Fibroblast of lung (primary cell): ENCODE data around the gene RADIL. TPM values are rescaled to one million over a fixed set of nuclear protein-coding genes. Genes with fewer than 3 reads are reported as not detected.

Experiments used
- DNase-seq, 2 donors: peaks; one replicate each; pipeline versions ENCODE4 v3.0.0 to v3.0.0-alpha.2; 2010; ENCODE audit warnings: low read depth in 2 of 2
- H2AFZ ChIP-seq: 2 replicates; pipeline ENCODE4 v1.5.1; 2012; ENCODE audit warnings: low read length, control low read depth, inconsistent platforms
- H3K27ac ChIP-seq: 2 replicates; pipeline ENCODE4 v1.5.1; 2011; ENCODE audit warnings: low read length, control low read depth; ENCODE audit not compliant: insufficient read depth
- H3K27me3 ChIP-seq: 2 replicates; pipeline ENCODE4 v1.5.1; 2011; ENCODE audit warnings: mild to moderate bottlenecking, low read length; ENCODE audit not compliant: control insufficient read depth, insufficient read depth
- H3K36me3 ChIP-seq: 2 replicates; pipeline ENCODE4 v1.5.1; 2011; ENCODE audit warnings: low read length; ENCODE audit not compliant: control insufficient read depth, insufficient read depth
- H3K4me1 ChIP-seq: 2 replicates; pipeline ENCODE4 v1.5.1; 2011; ENCODE audit warnings: low read length; ENCODE audit not compliant: control insufficient read depth, insufficient read depth; ENCODE audit errors: extremely low read depth
- H3K4me2 ChIP-seq: 2 replicates; pipeline ENCODE4 v1.5.1; 2011; ENCODE audit warnings: low read length, control low read depth; ENCODE audit not compliant: insufficient read depth; ENCODE audit errors: extremely low read depth
- H3K4me3 ChIP-seq, 4 experiments: fragments of 200-600 bp in 1 of 4; sonication (generic) in 1 of 4; replicated peaks in 1 of 4; 2 replicates each; pipeline ENCODE4 v1.5.1; 2011 to 2016; ENCODE audit warnings: low read length in 4 of 4, low read depth in 3 of 4, mild to moderate bottlenecking in 3 of 4, control low read depth in 2 of 4, inconsistent platforms in 1 of 4, mixed read lengths in 1 of 4; ENCODE audit not compliant: insufficient read depth in 1 of 4; ENCODE audit errors: control extremely low read depth in 1 of 4
- H3K79me2 ChIP-seq: 2 replicates; pipeline ENCODE4 v1.5.1; 2012; ENCODE audit warnings: mild to moderate bottlenecking, low read length, inconsistent platforms; ENCODE audit not compliant: control insufficient read depth, insufficient read depth
- H3K9ac ChIP-seq: 2 replicates; pipeline ENCODE4 v1.5.1; 2011; ENCODE audit warnings: mild to moderate bottlenecking, low read length, control low read depth; ENCODE audit not compliant: insufficient read depth
- H3K9me3 ChIP-seq: 2 replicates; pipeline ENCODE4 v1.5.1; 2012; ENCODE audit warnings: low read depth, low read length; ENCODE audit not compliant: control insufficient read depth, insufficient read depth
- H4K20me1 ChIP-seq: 2 replicates; pipeline ENCODE4 v1.5.1; 2011; ENCODE audit warnings: low read length; ENCODE audit not compliant: control insufficient read depth, insufficient read depth; ENCODE audit errors: extremely low read depth
- EZH2 ChIP-seq: IDR thresholded peaks from 2 replicates; pipeline ENCODE4 v1.5.1; 2012; ENCODE audit warnings: low read length, control low read depth, mild to moderate bottlenecking; ENCODE audit errors: missing control alignments
- polyA plus RNA-seq, 2 donors: library from polyadenylated mRNA; depleted of rRNA in 1 of 2; stranded (reverse) in 1 of 2; unstranded in 1 of 2; fragments of >200 nt; gene quantifications; 2 replicates each; pipeline ENCODE4 v1.2.1, GENCODE V29; 2011 to 2012; ENCODE audit warnings: missing spikeins in 1 of 2
- total RNA-seq: library from RNA; depleted of rRNA; stranded (reverse); fragments of >200 nt; gene quantifications from 2 replicates; pipeline ENCODE4 v1.2.1, GENCODE V29; 2014
- TF ChIP-seq, protein P1 (sequence below), 2 donors: IDR thresholded peaks in 1 of 2; conservative IDR thresholded peaks in 1 of 2; 1 replicate in 1 of 2; 2 replicates in 1 of 2; pipeline ENCODE4 v1.5.1; 2011 to 2012; ENCODE audit warnings: low read length in 2 of 2, control low read depth in 1 of 2, inconsistent platforms in 1 of 2, low read depth in 1 of 2, mild to moderate bottlenecking in 1 of 2

RADIL gene
- total and polyA plus RNA-seq, 2 donors (not counting 1 experiment from before 2014, with no cell fraction given) = 0.33 to 0.85 TPM

GRCh38 chr7:4832711-4833110 is 50.8 kb downstream of the RADIL start:
- Histone ChIP-seq H3K9me3 (no peaks in the 10 kb centered on the region), H2AFZ (no peak overlapping the region), H3K27me3 (no peaks in the 10 kb centered on the region), H3K4me2 (no peak overlapping the region), H3K79me2 (no peaks in the 10 kb centered on the region), H4K20me1 (no peaks in the 10 kb centered on the region), H3K36me3 (no peaks in the 10 kb centered on the region), H3K9ac (no peak overlapping the region), H3K27ac (no peak overlapping the region), H3K4me3 (no peak overlapping the region), H3K4me1 (no peaks in the 10 kb centered on the region)
- no peak for DNase-seq
- TF ChIP-seq, protein P1, sequence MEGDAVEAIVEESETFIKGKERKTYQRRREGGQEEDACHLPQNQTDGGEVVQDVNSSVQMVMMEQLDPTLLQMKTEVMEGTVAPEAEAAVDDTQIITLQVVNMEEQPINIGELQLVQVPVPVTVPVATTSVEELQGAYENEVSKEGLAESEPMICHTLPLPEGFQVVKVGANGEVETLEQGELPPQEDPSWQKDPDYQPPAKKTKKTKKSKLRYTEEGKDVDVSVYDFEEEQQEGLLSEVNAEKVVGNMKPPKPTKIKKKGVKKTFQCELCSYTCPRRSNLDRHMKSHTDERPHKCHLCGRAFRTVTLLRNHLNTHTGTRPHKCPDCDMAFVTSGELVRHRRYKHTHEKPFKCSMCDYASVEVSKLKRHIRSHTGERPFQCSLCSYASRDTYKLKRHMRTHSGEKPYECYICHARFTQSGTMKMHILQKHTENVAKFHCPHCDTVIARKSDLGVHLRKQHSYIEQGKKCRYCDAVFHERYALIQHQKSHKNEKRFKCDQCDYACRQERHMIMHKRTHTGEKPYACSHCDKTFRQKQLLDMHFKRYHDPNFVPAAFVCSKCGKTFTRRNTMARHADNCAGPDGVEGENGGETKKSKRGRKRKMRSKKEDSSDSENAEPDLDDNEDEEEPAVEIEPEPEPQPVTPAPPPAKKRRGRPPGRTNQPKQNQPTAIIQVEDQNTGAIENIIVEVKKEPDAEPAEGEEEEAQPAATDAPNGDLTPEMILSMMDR (conservative IDR thresholded peaks at IDR 0.05 in 1 of 2, IDR thresholded peaks at IDR 0.05 in 1 of 2; ENCODE audit: low read depth in 1 of 2, low read length in 2 of 2) = no peak
- no peak for TF ChIP-seq EZH2

DNA sequence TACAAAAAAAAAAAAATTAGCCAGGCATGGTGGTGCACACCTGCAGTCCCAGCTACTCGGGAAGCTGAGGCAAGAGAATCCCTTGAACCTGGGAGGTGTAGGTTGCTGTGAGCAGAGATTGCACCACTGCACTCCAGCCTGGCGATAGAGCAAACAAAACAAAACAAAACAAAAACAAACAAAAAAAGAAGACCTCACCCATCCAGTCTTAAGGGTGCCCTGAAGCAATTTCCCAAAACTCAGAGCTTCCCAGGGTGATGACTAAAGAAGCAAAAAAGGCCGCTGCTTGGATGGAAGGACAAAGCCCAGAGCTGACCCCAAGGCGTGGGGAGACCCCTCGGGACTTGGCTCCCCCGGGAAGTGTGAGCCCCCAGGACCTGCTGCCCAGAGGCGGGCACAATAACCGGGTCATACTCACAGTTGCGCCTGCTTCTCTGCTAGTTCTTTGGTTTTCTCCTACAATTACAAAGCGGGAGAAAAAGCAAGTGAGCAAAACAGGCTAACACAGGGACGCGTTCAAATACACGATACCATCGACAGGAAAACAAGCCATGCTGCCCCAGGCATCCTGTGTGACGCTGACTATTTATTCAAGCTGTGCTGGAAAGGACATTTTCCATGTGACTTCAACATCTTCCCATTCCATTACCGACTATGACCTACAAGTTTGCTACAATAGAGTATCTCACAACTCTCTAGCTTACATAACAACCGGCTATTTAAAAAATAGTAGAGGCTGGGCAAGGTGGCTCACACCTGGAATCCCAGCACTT is 51.6 kb downstream of the RADIL start:
- Histone ChIP-seq H3K4me2 (no peak overlapping the region), H3K79me2 (no peaks in the 10 kb centered on the region), H4K20me1 (no peaks in the 10 kb centered on the region), H3K9me3 (no peaks in the 10 kb centered on the region), H3K4me3 (no peak overlapping the region), H3K36me3 (no peaks in the 10 kb centered on the region), H3K27ac (no peak overlapping the region), H3K9ac (no peak overlapping the region), H2AFZ (no peak overlapping the region), H3K4me1 (no peaks in the 10 kb centered on the region), H3K27me3 (no peaks in the 10 kb centered on the region)
- DNase-seq = no peak
- TF ChIP-seq, protein P1 (conservative IDR thresholded peaks at IDR 0.05 in 1 of 2, IDR thresholded peaks at IDR 0.05 in 1 of 2; ENCODE audit: low read depth in 1 of 2, low read length in 2 of 2) = no peak
- no peak for TF ChIP-seq EZH2

GRCh38 chr7:4830176-4830575 is 53.3 kb downstream of the RADIL start:
- Histone ChIP-seq H4K20me1 (no peaks in the 10 kb centered on the region), H3K4me2 (no peak overlapping the region), H3K27me3 (no peaks in the 10 kb centered on the region), H3K36me3 (no peaks in the 10 kb centered on the region), H2AFZ (no peak overlapping the region), H3K4me1 (no peaks in the 10 kb centered on the region), H3K79me2 (no peaks in the 10 kb centered on the region), H3K27ac (no peak overlapping the region), H3K4me3 (no peak overlapping the region), H3K9ac (no peak overlapping the region), H3K9me3 (no peaks in the 10 kb centered on the region)
- TF ChIP-seq EZH2 = no peak
- TF ChIP-seq, protein P1 (conservative IDR thresholded peaks at IDR 0.05 in 1 of 2, IDR thresholded peaks at IDR 0.05 in 1 of 2; ENCODE audit: low read depth in 1 of 2, low read length in 2 of 2) = peak; percentile 80 to 90
- DNase-seq = peak; percentile 48 to 65
